Cardiac muscle cell (in vitro differentiated cells and primary cell): ENCODE data around the gene LTO1. TPM values are rescaled to one million over a fixed set of nuclear protein-coding genes. Genes with fewer than 3 reads are reported as not detected.
A peak's percentile ranks its signal among the peaks of the same experiment; 100 is the strongest.

Experiments
- DNase-seq, 2 donors: peaks; one replicate each; pipeline versions ENCODE4 v3.0.0 to v3.0.0-alpha.2; 2010 to 2017; ENCODE audit warnings: low read depth in 1 of 2, low spot score in 1 of 2
- H3K27ac ChIP-seq: fragments of 200-600 bp; sonication (generic); 2 replicates; pipeline ENCODE4 v1.5.1; 2016
- H3K27me3 ChIP-seq: fragments of 200-600 bp; sonication (generic); 2 replicates; pipeline ENCODE4 v1.6.0; 2016; ENCODE audit warnings: control low read depth
- H3K36me3 ChIP-seq: fragments of 200-600 bp; sonication (generic); 2 replicates; pipeline ENCODE4 v1.5.1; 2016; ENCODE audit warnings: control low read depth
- H3K4me1 ChIP-seq: fragments of 200-600 bp; sonication (generic); 2 replicates; pipeline ENCODE4 v1.8.1; 2017; ENCODE audit warnings: low read depth, mild to moderate bottlenecking, mixed run types
- H3K4me3 ChIP-seq: fragments of 200-600 bp; sonication (generic); 2 replicates; pipeline ENCODE4 v1.5.1; 2016; ENCODE audit warnings: mild to moderate bottlenecking
- H3K9me3 ChIP-seq: fragments of 200-600 bp; sonication (generic); 2 replicates; pipeline ENCODE4 v1.5.1; 2017; ENCODE audit warnings: low read depth, mild to moderate bottlenecking, control low read depth
- polyA plus RNA-seq: library from polyadenylated mRNA; unstranded; fragments of >200 nt; fragmentation: Nextera tagmentation; extraction: Ambion mirVana; gene quantifications from 2 replicates; pipeline ENCODE4 v1.2.1, GENCODE V29; 2016
- total RNA-seq: library from RNA; depleted of rRNA; stranded (reverse); fragments of >200 nt; gene quantifications from 2 replicates; pipeline ENCODE4 v1.2.3, GENCODE V29; 2016
- TF ChIP-seq, protein P1 (sequence below): IDR thresholded peaks from 2 replicates; pipeline ENCODE4 v1.5.1; 2012; ENCODE audit warnings: low read depth, mild to moderate bottlenecking, low read length

LTO1 gene
- total and polyA plus RNA-seq, 2 experiments from 2014 or later: 23.0 to 26.2 TPM

DNA sequence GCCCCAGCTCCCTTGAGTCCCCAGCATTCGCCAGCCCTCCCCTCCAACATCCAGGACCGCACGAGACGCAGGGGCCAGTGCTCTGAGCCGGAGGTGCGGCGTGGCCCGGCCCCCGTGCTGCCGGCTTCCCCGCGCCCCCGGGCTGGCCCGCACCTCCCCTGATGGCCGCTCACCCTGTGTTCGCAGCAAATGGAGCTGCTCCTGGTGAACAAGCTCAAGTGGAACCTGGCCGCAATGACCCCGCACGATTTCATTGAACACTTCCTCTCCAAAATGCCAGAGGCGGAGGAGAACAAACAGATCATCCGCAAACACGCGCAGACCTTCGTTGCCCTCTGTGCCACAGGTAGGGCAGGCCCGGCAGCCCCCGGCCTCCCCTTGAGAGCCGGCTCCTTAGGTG, 31.5 kb downstream of the LTO1 start:
- no peak overlapping the region for H3K27ac ChIP-seq
- no peak overlapping the region for H3K4me3 ChIP-seq
- no peak for DNase-seq

DNA sequence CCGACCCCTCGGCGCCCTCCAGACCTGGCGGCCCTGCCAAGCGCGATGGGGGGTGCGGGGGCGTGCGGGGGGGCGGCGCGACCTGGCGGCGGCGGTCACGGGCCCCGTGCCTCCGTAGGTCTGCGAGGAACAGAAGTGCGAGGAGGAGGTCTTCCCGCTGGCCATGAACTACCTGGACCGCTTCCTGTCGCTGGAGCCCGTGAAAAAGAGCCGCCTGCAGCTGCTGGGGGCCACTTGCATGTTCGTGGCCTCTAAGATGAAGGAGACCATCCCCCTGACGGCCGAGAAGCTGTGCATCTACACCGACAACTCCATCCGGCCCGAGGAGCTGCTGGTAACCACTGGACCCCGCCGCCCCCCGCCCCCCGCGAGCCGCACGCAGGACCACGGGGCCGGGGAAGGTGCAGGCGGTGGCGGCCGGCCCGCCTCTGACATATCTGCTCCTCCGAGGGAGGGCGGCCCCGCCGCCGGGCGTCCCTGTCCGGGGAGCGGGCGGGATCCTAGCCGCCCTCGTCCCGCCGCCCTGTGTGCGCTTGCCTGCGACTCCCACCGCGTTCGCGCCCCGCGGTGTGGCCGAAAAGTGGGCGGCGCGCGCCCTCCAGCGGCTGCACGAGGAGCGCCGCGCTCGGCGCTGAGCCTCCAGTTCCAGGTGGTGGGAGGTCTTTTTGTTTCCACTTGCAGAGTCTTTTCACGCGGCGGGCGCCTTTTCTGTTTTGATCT, 32.1 kb downstream of the LTO1 start:
- Histone ChIP-seq H3K36me3 (no peaks in the 10 kb centered on the region), H3K27me3 (peaks cover 41% of the 10 kb centered on the region), H3K4me1 (peaks cover 9% of the 10 kb centered on the region), H3K27ac (no peak overlapping the region), H3K9me3 (no peaks in the 10 kb centered on the region), H3K4me3 (peak overlapping the region; percentile 67)
- DNase-seq: peak; percentile 90
- TF ChIP-seq, protein P1, sequence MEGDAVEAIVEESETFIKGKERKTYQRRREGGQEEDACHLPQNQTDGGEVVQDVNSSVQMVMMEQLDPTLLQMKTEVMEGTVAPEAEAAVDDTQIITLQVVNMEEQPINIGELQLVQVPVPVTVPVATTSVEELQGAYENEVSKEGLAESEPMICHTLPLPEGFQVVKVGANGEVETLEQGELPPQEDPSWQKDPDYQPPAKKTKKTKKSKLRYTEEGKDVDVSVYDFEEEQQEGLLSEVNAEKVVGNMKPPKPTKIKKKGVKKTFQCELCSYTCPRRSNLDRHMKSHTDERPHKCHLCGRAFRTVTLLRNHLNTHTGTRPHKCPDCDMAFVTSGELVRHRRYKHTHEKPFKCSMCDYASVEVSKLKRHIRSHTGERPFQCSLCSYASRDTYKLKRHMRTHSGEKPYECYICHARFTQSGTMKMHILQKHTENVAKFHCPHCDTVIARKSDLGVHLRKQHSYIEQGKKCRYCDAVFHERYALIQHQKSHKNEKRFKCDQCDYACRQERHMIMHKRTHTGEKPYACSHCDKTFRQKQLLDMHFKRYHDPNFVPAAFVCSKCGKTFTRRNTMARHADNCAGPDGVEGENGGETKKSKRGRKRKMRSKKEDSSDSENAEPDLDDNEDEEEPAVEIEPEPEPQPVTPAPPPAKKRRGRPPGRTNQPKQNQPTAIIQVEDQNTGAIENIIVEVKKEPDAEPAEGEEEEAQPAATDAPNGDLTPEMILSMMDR: peak; percentile 79

More for the DNA sequence above, 31.5 kb downstream of the LTO1 start:
- TF ChIP-seq, protein P1: peak; percentile 2
- Histone ChIP-seq H3K27me3 (peaks cover 40% of the 10 kb centered on the region), H3K9me3 (no peaks in the 10 kb centered on the region), H3K4me1 (peaks cover 9% of the 10 kb centered on the region), H3K36me3 (no peaks in the 10 kb centered on the region)

DNA sequence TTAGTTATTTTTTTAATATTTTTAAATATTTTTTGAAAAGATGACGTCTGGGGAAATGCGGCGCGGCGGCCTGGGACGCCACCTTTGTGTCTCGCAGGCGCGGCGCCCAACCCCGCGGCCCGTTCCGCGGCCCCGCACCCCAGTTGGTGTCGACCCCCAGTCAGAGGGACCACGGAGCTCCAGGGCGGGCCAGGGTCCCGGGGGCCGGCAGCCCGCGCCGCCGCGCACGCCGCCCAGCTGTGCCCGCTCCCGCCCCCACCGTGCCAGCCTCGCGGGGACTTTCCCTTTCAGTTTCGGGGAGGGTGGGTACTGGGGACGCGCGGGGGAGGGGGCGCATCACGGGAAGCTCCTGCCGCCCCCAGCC, 32.6 kb downstream of the LTO1 start:
- H3K4me3 ChIP-seq: peak overlapping the region; percentile 67
- H3K36me3 ChIP-seq: no peaks in the 10 kb centered on the region
- TF ChIP-seq, protein P1: no peak
- H3K9me3 ChIP-seq: no peaks in the 10 kb centered on the region
- no peak overlapping the region for H3K27ac ChIP-seq
- H3K4me1 ChIP-seq: peaks cover 9% of the 10 kb centered on the region
- DNase-seq: peak in 1 of 2 donors; percentile 34
- peaks cover 46% of the 10 kb centered on the region for H3K27me3 ChIP-seq

DNA sequence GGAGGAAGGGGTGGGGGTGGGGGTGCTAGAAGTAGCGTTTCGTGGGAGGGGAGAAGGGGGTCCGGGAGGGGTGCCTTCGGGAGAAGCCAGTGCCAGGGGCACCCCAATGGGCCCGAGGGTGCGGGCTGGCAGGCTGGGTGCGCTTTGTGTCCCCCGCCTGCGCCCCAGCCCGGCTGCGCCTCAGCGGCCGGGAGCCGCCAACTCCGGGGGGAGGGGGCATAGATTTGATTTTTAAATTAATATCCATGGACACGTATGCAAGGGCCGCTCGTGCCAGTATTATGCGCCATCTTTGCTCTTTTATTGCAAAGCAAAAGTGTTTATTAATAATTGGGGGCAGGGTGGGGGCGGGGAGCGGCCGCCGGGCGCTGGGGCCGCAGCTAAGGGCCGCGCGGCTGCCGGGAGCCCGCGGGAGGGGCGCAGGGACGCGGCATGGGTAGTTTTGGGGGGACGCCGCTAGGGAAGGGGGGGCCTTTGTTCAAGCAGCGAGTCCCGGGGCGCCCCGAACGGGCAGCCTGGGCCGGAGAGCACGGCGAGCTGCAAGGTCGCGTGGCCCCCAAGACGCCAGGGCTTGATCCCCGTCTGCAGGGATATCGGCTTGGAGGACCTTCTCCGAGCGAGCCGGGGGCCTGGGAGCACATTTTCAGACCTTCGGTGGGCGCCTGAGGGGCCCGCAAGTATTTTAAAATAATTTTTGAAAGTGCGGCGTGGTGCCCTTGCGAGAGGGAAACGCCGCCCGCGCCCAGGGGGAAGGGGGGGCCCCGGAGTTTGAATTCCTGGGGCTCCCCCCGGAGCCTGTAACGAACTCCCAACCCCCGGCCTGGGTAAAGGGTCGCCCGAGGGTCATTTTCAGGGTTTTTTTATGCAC, 33.2 kb downstream of the LTO1 start:
- Histone ChIP-seq H3K4me1 (peaks cover 9% of the 10 kb centered on the region), H3K4me3 (peak overlapping the region; percentile 67), H3K27ac (no peak overlapping the region), H3K36me3 (no peaks in the 10 kb centered on the region), H3K9me3 (no peaks in the 10 kb centered on the region), H3K27me3 (peaks cover 52% of the 10 kb centered on the region)
- TF ChIP-seq, protein P1: no peak
- peak in 1 of 2 donors; percentile 27 for DNase-seq

DNA sequence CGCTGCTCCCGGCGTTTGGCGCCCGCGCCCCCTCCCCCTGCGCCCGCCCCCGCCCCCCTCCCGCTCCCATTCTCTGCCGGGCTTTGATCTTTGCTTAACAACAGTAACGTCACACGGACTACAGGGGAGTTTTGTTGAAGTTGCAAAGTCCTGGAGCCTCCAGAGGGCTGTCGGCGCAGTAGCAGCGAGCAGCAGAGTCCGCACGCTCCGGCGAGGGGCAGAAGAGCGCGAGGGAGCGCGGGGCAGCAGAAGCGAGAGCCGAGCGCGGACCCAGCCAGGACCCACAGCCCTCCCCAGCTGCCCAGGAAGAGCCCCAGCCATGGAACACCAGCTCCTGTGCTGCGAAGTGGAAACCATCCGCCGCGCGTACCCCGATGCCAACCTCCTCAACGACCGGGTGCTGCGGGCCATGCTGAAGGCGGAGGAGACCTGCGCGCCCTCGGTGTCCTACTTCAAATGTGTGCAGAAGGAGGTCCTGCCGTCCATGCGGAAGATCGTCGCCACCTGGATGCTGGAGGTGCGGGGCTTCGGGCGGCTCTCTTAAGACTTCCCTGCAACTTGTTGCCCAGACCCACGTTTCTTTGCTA, 34.1 kb downstream of the LTO1 start, which contains the start of gene CCND1:
TSS of gene CCND1 (plus strand) at position 162 of the 587 bp plus-strand sequence. CDS start at position 320, 158 bp downstream.
- Histone ChIP-seq H3K9me3 (no peaks in the 10 kb centered on the region), H3K4me1 (peaks cover 9% of the 10 kb centered on the region), H3K27ac (no peak within 1 kb of the TSS), H3K4me3 (peak within 1 kb of the TSS; percentile 67), H3K36me3 (no peaks in the 10 kb centered on the region), H3K27me3 (peaks cover 55% of the 10 kb centered on the region)
- DNase-seq: peak; percentile 88 to 91
- TF ChIP-seq, protein P1: peak; percentile 25
